ENCODE measurements around the gene MUC6. TPM values are rescaled to one million over a fixed set of nuclear protein-coding genes. Genes with fewer than 3 reads are reported as not detected.

MUC6 gene
- total and polyA plus RNA-seq, 10 of the 15 experiments (the other 5 are each of a cell fraction or from before 2014, with no cell fraction given) = 0.03 TPM; not detected in 8

DNA sequence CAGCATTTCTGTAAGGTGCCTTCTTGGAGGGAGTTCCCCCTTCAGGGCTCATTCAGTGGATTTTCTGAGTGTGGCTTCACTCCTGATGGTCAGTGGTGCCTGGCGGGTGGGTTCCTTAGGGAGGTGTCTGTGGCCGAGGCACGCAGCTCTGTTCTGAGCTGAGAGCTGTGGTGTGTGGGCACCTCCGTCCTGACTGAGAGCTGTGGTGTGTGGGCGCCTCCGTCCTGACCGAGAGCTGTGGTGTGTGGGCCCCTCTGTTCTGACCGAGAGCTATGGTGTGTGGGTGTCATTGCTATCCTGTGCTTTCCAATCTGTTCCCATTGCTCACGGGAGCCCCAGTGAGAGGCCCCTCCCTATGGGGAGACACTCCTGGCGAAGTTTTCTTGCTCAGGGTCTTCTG is 39.8 kb downstream of the MUC6 start (continued):
- TF ChIP-seq, protein P1, sequence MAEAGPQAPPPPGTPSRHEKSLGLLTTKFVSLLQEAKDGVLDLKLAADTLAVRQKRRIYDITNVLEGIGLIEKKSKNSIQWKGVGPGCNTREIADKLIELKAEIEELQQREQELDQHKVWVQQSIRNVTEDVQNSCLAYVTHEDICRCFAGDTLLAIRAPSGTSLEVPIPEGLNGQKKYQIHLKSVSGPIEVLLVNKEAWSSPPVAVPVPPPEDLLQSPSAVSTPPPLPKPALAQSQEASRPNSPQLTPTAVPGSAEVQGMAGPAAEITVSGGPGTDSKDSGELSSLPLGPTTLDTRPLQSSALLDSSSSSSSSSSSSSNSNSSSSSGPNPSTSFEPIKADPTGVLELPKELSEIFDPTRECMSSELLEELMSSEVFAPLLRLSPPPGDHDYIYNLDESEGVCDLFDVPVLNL (IDR thresholded peaks at IDR 0.05; ENCODE audit: low read depth, low read length) = no peak
- no peak for TF ChIP-seq NFYA (IDR thresholded peaks at IDR 0.05; ENCODE audit: borderline replicate concordance, low read depth, low read length)
- no peak for TF ChIP-seq SMAD5 (IDR thresholded peaks at IDR 0.05; ENCODE audit: low read depth)
- TF ChIP-seq MXI1 (IDR thresholded peaks at IDR 0.05; ENCODE audit: low read depth, low read length) = no peak

DNA sequence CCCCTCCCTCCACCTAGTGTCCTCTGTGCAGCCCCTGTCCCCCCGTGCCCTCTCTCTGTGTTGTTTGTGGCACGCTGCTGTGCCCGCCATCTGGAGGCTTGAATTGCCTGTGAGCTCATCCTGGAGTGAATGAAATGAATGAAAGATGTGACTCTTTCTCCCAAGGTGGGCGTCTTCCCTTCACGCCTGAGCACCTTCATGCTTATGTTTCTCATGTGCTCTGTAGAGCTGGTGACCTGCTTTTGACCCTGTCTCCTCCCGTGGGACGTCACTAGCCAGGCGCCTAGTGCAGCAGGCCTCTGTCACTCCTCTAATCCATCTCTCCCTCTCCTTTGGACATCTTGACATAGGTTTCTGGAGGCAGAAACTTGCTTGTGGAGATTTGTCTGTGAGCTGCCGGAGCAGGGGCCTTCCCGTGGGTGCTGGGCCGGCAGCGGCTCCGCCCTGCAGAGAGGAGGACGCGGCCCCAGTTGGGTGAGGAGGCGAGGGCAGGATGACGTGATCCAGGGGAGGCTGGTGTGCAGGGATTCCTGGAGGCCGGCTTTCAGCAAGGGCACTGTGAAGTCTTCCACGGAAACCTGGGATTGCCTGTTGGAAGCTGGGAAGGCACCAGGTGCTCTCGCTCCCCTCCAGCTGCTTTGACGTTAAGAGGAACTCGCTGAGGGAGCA is 40.6 kb downstream of the MUC6 start:
- SMC1A ChIA-PET (ENCODE audit: uncharacterized antibody, unreplicated experiment) = no interaction called here
- peak; percentile 72 for FAIRE-seq
- no peaks in the 10 kb centered on the region for H4K20me1 ChIP-seq (ENCODE audit: control insufficient read depth, insufficient read depth)
- H3K27me3 ChIP-seq (replicated peaks in 1 of 2; ENCODE audit: control insufficient read depth in 2 of 2, insufficient read depth in 2 of 2, low read length in 1 of 2) = no peaks in the 10 kb centered on the region
- H3K9me3 ChIP-seq (replicated peaks; ENCODE audit: control insufficient read depth, insufficient read depth, low read length) = no peaks in the 10 kb centered on the region
- H3K36me3 ChIP-seq (ENCODE audit: control insufficient read depth in 2 of 2, insufficient read depth in 2 of 2, low read length in 1 of 2) = peaks cover 7 to 18% of the 10 kb centered on the region in 2 experiments; a peak in 3 of 4 replicates
- peaks cover 19% of the 10 kb centered on the region for H3K4me1 ChIP-seq (ENCODE audit: control insufficient read depth, insufficient read depth, low read length)
- peak; percentile 83 for ATAC-seq
- no peaks in the 10 kb centered on the region for H3K79me2 ChIP-seq (ENCODE audit: control insufficient read depth, insufficient read depth, low read length)
- DNase-seq (ENCODE audit: low read depth, low spot score) = peak; percentile 48
- no TSS peak for BruUV-seq (replicated peaks)
- peak overlapping the region; percentile 46 for H3K27ac ChIP-seq (ENCODE audit: control insufficient read depth, insufficient read depth)
- 61% methylated on average over 22 of the region's 22 CpGs for WGBS (ENCODE audit: insufficient coverage, insufficient replicate concordance, low lambda C conversion rate, missing lambda C conversion rate)
- RAD21 ChIA-PET (ENCODE audit: unreplicated experiment) = no interaction called here
- no peak overlapping the region; the same call in 1 of the 2 replicates for H3K9ac ChIP-seq (ENCODE audit: control insufficient read depth, insufficient read depth, low read length)
- no peak overlapping the region for H2AFZ ChIP-seq (ENCODE audit: control insufficient read depth, low read depth, low read length)
- in situ Hi-C loops (cut with MboI) (no loop called here), intact Hi-C loops (cut with micrococcal nuclease; ENCODE audit: unreplicated experiment) (no loop called here)
- H3K4me3 ChIP-seq = no peak overlapping the region
- H3K4me2 ChIP-seq (ENCODE audit: control insufficient read depth, insufficient read depth) = no peak overlapping the region
- CTCF ChIA-PET = no interaction called here
- POLR2A ChIA-PET = no interaction called here
- no peak for TF ChIP-seq MXI1 (IDR thresholded peaks at IDR 0.05; ENCODE audit: low read depth, low read length)
- no peak for TF ChIP-seq TARDBP (IDR thresholded peaks at IDR 0.05; ENCODE audit: borderline replicate concordance)
- TF ChIP-seq MYB (IDR thresholded peaks at IDR 0.05; ENCODE audit: borderline replicate concordance, low read depth, low read length) = no peak
- TF ChIP-seq, protein P2, sequence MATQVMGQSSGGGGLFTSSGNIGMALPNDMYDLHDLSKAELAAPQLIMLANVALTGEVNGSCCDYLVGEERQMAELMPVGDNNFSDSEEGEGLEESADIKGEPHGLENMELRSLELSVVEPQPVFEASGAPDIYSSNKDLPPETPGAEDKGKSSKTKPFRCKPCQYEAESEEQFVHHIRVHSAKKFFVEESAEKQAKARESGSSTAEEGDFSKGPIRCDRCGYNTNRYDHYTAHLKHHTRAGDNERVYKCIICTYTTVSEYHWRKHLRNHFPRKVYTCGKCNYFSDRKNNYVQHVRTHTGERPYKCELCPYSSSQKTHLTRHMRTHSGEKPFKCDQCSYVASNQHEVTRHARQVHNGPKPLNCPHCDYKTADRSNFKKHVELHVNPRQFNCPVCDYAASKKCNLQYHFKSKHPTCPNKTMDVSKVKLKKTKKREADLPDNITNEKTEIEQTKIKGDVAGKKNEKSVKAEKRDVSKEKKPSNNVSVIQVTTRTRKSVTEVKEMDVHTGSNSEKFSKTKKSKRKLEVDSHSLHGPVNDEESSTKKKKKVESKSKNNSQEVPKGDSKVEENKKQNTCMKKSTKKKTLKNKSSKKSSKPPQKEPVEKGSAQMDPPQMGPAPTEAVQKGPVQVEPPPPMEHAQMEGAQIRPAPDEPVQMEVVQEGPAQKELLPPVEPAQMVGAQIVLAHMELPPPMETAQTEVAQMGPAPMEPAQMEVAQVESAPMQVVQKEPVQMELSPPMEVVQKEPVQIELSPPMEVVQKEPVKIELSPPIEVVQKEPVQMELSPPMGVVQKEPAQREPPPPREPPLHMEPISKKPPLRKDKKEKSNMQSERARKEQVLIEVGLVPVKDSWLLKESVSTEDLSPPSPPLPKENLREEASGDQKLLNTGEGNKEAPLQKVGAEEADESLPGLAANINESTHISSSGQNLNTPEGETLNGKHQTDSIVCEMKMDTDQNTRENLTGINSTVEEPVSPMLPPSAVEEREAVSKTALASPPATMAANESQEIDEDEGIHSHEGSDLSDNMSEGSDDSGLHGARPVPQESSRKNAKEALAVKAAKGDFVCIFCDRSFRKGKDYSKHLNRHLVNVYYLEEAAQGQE (IDR thresholded peaks at IDR 0.05; ENCODE audit: low read depth, low read length) = no peak
- TF ChIP-seq GABPA (IDR thresholded peaks at IDR 0.05; ENCODE audit: low read depth) = no peak
- no peak for TF ChIP-seq CBFB (IDR thresholded peaks at IDR 0.05; ENCODE audit: low read depth)
- TF ChIP-seq HCFC1 (IDR thresholded peaks at IDR 0.05; ENCODE audit: low read length) = no peak
- no peak for TF ChIP-seq ZNF622 (IDR thresholded peaks at IDR 0.05)
- no peak for TF ChIP-seq ZZZ3 (IDR thresholded peaks at IDR 0.05; ENCODE audit: control insufficient read depth, insufficient read length, low read depth)
- no peak for TF ChIP-seq IRF4 (IDR thresholded peaks at IDR 0.05; ENCODE audit: low read depth, low read length)
- TF ChIP-seq, protein P3, sequence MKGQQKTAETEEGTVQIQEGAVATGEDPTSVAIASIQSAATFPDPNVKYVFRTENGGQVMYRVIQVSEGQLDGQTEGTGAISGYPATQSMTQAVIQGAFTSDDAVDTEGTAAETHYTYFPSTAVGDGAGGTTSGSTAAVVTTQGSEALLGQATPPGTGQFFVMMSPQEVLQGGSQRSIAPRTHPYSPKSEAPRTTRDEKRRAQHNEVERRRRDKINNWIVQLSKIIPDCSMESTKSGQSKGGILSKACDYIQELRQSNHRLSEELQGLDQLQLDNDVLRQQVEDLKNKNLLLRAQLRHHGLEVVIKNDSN (IDR thresholded peaks at IDR 0.05; ENCODE audit: borderline replicate concordance, extremely low read length, insufficient read depth, low read depth, low read length) = no peak
- no peak for TF ChIP-seq YBX1 (IDR thresholded peaks at IDR 0.05)
- TF ChIP-seq, protein P4, sequence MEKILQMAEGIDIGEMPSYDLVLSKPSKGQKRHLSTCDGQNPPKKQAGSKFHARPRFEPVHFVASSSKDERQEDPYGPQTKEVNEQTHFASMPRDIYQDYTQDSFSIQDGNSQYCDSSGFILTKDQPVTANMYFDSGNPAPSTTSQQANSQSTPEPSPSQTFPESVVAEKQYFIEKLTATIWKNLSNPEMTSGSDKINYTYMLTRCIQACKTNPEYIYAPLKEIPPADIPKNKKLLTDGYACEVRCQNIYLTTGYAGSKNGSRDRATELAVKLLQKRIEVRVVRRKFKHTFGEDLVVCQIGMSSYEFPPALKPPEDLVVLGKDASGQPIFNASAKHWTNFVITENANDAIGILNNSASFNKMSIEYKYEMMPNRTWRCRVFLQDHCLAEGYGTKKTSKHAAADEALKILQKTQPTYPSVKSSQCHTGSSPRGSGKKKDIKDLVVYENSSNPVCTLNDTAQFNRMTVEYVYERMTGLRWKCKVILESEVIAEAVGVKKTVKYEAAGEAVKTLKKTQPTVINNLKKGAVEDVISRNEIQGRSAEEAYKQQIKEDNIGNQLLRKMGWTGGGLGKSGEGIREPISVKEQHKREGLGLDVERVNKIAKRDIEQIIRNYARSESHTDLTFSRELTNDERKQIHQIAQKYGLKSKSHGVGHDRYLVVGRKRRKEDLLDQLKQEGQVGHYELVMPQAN (conservative IDR thresholded peaks at IDR 0.05) = 0 out of 2 replicates have a peak, but pooled peaks have one; percentile 24
